SKM-1 (cell line): ENCODE measurements around the gene ZNF730.
"Not testable (repeated sequence)": the region's sequence is repeated elsewhere in the genome, so short reads cannot be mapped to it uniquely, and the experiment has no call there.

ENCODE experiments used
- DNase-seq: peaks from one replicate; lab custom pipeline; 2025; ENCODE audit not compliant: unreplicated experiment; lab: John Stamatoyannopoulos, UW

Gene ZNF730

DNA sequence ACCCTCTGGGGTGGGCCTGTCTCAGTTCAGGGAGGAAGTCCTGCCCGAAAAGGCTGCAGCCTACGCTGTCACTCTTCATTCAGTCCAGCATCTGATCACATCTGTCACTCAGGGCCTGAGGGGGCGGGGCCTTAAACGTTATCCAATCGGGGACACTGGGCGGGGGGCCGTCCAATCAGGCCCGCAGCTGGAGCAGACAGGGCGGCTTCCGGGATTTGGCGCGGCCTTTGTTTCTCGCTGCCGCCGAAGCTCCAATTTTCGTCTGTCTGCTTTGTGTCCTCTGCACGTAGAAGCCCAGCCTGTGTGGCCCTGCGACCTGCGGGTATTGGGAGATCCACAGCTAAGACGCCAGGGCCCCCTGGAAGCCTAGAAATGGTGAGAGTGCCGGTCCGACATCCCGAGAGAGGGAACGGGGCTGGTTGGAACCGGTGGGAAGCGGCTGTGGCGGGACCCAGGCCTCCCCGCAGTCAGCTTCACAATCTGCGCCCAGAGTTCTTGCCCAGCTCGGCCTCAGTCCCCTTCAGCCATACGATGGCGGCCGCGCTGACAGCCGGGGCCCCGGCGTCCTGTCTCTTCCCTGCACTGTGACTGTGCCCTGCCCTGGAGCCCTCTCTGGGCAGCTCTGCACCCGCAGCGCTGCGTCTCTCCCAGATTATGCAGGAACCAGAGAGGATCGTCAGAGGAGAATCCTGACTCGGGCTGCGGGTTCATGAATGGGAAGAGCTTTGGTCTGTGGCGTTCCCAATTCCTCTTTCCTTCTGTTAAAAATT, at the start of gene ZNF730:
Gene ZNF730 (plus strand): TSS at position 224 of the 770 bp plus-strand sequence. CDS start 149 bp downstream, at position 373.
- no peak for DNase-seq

DNA sequence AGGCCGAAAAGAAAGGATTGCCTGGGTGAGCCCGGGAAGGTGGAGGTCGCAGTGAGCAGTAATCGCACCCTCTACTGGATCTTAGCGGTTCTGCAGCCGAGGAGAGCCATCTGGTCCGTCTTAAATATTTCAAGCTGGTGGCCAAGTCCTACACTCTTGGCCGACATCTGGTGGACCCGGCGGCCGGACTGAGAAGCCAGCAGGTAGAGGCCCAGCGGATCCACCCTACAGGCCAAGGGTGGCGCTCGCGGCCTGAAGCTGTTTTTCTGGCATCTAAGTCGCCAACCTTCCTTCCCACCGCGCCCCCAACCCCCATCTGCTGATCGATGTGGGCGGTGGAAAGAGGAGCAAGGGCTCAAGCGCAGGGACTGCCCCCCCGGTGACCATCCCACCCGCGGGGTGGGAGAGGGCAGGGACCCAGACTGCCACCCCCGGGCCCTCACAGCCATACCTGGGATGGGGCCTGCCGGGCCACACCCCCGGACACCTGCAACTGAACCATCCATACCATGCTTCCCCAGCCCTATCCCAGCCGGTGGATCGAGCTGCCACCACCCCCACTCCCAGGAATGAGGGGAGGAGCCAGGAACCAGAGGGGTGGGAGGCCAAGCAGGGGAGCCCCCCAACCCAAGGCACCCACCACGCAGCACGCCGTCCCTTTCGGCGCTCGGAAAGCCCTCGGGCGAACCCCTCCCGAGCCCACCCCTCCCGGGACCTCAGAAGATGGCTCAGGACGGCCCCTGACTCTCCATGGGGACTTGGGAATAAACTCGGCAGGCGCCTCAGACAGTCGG, 46.3 kb upstream of the ZNF730 start:
- no peak for DNase-seq

DNA sequence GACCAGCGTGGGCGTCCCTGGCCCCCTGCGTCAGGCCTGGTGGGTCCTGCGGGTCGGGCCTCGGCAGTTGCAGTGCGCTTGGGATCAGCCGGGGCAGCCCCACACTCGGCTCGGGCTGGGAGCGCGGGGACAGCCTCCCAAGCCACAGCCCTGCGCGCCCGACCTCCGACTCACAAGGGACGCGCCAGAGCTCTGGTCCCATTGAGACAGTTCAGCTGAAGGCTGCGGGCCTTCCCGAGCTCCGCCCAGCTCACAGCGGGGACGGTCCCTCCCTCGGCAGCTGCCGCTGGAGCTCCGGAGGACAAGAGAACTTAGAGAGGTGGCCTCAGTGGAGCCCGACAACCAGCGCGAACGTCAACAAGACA, 45.7 kb upstream of the ZNF730 start:
- DNase-seq, result no peak

DNA sequence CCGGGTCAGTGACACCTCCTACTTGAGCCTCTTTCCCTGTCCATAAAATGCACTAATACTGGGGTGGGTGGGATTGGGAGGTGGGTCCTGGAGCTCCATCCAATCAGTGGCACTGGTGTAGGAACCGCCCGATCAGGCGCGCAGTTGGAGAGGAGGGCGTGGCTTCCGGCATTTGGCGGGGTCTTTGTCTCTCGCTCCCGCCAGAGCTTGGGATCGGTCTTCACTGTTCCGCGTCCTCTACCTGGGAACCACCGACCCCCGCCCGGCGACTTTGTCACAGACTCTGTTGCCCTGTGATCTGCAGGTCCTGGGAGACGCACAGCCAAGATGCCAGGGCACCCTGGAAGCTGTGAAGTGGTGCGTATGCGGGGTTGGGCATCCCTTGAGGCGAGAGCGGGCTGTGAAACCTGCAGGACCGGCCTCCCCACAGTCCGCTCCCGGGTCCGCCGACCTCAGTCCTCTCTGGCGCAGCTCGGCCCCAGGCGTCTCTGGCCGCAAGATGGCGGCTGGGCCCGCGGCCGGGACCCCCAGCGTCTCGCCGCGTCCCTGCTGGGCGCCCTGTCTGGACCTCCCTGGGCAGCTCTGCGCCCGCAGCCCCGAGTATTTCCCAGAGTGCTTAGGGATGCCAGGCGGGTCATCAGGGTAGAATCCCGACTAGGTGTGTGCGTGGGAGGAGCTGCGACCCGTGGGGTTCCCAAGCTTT, 41.6 kb upstream of the ZNF730 start:
- no peak for DNase-seq

DNA sequence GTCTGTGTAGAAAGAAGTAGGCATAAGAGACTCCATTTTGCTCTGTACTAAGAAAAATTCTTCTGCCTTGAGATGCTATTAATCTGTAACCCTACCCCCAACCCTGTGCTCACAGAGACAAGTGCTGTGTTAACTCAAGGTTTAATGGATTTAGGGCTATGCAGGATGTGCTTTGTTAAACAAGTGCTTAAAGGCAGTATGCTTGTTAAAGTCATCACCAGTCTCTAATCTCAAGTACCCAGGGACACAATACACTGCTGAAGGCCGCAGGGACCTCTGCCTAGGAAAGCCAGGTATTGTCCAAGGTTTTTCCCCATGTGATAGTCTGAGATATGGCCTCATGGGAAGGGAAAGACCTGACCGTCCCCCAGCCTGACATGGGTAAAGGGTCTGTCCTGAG, 39.0 kb upstream of the ZNF730 start:
- not testable (repeated sequence) for DNase-seq

DNA sequence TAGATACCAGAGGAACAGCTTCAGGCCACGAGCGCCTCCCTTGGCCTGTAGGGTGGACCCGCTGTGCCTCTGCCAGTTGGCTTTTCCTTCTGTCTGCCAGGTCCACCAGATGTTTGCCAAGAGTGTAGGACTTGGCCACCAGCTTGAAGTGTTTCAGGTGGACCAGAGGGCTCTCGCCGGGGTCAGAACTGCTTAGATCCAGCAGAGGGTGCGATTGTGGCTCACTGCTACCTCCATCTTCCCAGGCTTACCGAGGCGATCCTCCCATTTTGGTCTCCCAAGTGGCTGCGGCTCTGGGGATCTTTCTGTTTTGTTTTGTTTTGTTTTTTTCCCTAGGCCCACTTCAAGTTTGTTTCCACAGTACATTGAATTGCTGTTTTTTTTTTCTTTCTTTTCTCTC, 23.0 kb upstream of the ZNF730 start:
- DNase-seq, result no peak

DNA sequence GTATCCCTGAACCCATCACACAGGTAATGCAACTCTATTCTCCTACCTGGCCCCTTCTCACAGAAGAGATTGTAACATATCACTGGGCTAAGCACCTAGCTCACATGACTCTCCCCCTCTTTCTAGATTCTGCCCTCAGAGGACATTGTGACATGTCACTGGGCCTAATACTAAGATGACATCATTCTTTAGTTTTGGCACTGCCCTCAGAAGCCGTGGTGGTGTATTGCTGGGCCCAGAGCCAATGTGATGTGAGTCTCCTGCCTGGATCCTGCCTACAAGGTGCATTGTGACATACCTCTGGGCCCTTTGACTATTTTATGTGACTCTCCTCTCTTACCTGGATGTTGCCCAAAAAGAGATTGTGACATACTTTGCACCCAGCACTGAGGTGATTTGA, 21.4 kb upstream of the ZNF730 start:
- DNase-seq, result no peak

DNA sequence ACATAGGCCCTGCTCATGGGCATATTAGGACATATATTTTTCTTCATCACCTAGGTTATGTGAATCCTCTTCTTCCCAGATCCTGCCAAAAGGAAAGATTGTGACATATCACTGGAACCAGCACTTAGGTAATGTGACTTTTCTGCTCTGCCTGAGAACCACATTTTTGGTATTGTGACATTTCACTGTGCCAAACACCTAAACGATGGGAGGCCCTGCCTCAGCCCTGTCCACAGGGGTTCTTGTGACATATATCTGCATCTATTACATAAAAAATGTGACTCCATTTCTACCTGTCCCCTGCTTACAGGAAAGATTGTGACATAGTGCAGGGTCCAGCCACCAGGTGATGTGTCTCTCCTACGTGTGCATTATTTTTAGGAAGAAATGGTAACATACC, 18.5 kb upstream of the ZNF730 start:
- no peak for DNase-seq

DNA sequence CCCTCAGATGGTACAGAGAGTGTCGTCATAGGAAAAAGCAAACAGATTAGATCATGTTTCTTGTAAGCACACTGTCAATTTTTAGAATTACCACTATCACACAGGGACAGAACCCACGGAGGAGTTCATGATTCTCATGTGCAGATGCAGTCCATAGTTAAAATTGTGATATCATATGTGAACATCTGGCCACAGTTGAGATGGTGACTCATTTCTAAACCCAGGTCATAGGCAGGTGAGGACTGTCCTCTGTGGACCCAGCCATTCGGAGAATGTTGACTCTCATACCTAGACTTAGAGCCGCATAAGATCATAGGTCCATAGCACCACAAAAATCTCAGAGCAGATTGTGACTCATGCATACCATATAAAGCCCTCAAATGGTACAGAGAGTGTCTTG, 17.8 kb upstream of the ZNF730 start:
- DNase-seq, result no peak

DNA sequence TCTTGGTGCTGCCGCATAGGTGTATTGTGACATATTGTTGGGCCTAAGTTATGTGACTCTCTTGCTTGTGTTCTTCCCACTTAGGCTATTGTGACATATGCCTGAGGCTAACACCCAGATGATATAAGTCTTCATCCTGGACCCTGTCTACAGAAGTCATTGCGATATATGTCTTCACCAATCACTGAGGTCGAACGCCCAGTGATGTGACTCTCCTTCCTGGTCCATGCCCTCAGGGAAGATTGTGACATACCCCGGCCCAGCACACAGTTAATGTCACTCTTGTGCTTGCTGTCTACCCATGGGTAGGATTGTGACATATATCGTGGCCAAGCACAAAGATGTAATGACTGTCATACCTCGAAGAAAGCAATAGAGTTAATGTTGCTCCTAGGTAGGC, 16.9 kb upstream of the ZNF730 start:
- DNase-seq, result no peak

DNA sequence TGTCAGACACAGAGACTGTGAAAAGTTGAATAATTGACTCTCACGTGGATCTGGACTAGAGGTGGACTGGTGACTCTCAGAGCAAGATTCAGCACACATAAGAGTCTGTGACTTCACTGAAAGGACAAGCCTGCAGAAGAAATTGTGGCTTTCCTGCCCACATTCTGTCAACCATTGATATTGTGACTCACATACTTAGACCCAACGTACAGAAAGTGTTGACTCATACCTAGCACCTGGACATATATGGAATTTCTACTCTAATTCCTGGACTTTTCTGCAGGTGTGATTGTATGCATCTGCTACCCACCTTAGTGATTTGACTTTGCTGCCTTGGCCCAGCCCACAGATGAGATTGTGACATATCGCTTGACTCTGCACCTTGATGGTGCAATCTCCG, 15.6 kb upstream of the ZNF730 start:
- DNase-seq, result no peak

DNA sequence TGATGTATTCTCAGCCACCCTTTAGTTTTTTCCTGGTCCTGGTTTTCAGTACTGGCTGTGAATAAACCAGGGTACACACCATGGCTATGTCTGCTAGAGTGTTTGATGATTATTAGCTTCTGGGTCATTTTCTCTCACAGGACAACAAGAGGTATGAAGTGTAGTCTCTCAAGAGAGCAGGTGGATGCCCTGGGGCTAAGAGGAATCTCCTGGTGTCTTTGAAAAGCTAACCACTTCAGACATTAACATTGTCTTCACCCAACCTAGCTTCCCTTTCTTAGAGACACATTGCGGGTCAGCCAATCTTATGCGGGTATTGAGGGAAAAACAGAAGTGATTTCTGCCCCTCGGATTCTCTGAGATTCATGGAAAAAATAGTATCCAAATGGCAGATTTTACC, 1.6 kb downstream of the ZNF730 start:
- DNase-seq, result no peak

DNA sequence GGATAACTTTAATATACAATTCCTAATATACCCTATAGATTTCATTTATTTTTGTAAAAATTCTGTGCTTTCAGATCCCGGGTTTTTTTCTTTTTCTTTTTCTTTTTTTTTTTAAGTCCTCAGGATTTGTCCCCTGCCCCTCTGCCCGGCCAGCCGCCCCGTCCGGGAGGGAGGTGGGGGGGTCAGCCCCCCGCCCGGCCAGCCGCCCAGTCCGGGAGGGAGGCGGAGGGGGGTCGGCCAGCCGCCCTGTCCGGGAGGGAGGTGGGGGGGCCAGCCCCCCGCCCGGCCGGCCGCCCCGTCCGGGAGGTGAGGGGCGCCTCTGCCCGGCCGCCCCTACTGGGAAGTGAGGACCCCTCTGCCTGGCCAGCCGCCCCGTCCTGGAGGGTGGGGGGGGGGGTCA, 17.4 kb downstream of the ZNF730 start:
- DNase-seq, result not testable (repeated sequence)

DNA sequence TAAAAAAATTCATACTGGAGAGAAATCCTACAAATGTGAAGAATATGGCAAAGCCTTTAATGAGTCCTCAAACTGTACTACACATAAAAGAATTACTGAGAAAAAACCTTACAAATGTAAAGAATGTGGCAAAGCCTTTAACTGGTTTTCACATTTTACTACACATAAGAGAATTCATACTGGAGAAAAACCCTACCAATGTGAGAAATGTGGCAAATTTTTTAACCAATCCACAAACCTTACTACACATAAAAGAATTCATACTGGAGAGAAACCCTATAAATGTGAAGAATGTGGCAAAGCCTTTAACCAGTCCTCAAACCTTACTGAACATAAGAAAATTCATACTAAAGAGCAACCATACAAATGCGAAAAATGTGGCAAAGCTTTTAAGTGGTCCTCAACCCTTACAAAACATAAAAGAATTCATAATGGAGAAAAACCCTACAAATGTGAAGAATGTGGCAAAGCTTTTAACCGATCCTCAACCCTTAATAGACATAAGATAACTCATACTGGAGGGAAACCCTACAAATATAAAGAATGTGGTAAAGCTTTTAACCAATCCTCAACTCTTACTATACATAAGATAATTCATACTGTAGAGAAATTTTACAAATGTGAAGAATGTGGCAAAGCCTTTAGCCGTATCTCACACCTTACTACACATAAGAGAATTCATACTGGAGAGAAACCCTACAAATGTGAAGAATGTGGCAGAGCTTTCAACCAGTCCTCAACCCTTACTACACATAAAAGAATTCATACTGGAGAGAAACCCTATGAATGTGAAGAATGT, 29.0 kb downstream of the ZNF730 start:
- DNase-seq, result no peak

DNA sequence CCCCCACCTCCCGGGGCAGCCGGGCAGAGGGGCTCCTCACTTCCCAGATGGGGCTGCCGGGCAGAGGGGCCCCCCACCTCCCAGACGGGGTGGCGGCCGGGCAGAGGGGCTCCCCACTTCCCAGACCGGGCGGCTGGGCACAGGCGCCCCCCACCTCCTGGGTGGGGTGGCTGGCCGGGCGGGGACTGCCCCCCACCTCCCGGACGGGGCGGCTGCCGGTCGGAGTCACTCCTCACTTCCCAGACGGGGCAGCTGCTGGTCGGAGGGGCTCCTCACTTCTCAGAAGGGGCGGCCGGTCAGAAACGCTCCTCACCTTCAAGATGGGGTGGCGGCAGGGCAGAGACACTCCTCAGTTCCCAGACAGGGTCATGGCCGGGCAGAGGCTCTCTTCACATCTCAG, 43.9 kb downstream of the ZNF730 start:
- DNase-seq, result no peak

DNA sequence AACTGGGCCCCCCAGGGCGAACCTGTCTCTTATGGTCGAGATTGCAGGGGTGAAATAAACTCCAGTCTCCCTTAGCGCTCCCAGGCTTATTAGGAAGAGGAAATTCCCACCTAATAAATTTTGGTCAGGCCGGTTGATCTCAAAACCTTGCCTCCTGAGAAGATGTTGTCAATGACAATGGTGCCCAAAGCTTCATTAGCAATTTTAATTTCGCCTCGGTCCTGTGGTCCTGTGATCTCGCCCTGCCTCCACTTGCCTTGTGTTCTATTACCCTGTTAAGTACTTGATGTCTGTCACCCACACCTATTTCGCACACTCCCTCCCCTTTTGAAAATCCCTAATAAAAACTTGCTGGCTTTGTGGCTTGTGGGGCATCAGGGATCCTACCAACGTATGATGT, 51.5 kb downstream of the ZNF730 start:
- DNase-seq, result not testable (repeated sequence)

DNA sequence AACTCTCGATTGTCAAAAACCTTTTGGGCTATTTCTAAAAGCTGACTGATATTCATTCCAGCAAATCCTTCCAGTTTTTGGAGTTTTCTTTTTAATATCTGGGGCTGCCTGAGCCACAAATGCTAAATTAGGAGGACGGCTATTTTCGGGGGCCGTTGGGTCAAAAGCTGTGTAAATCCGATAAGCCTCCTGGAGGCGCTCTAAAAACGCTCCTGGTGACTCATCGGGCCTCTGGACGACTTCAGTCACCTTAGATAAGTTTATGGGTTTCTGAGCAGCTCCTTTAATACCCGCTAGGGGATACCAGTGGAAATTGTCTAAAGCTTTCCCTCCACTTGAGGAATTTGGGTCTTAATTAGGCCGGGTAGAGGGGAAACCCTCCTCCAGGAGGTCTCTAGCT, 66.4 kb downstream of the ZNF730 start:
- no peak for DNase-seq

DNA sequence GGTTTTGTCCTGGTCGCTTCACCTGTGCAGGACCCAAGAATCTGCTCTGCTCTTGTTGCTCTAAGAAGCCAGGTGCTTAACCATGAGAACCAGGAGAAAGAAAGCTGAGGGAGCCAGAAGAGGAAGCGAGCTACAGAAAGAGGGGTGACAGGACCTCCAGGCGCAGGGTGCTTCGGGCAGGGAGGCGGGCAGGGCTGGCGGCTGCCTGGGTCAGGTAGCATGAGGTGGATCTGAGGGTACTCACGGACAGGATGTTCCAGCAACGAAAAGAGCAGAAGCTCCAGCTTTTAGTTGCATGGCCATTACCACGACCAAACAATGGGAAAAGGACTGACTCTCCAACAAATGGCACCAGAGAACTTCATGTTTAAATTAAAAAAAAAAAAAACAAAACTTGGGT, 73.5 kb downstream of the ZNF730 start:
- DNase-seq, result no peak
